Karpas-422 (cell line): ENCODE measurements around the gene INPP5F. TPM values are rescaled to one million over a fixed set of nuclear protein-coding genes. Genes with fewer than 3 reads are reported as not detected.

ENCODE experiments used
- DNase-seq: peaks from one replicate; pipeline ENCODE4 v3.0.0-alpha.2; 2015
- H2AFZ ChIP-seq: fragments of 200-600 bp; sonication (generic); 2 replicates; pipeline ENCODE4 v1.6.1; 2014; ENCODE audit warnings: antibody characterized with exemption, low read length, mixed read lengths
- H3K27ac ChIP-seq: fragments of 200-600 bp; sonication (generic); 2 replicates; pipeline ENCODE4 v1.5.1; 2014; ENCODE audit warnings: mild to moderate bottlenecking, low read length, moderate library complexity
- H3K27me3 ChIP-seq: fragments of 200-600 bp; sonication (generic); 2 replicates; pipeline ENCODE4 v1.6.1; 2014; ENCODE audit warnings: low read length, mixed read lengths
- H3K36me3 ChIP-seq: fragments of 200-600 bp; sonication (generic); 2 replicates; pipeline ENCODE4 v1.6.1; 2014; ENCODE audit warnings: low read length, mixed read lengths; ENCODE audit not compliant: insufficient read depth
- H3K4me1 ChIP-seq: fragments of 200-600 bp; sonication (generic); 2 replicates; pipeline ENCODE4 v1.6.1; 2014; ENCODE audit warnings: mild to moderate bottlenecking, low read length, mixed read lengths
- H3K4me2 ChIP-seq: fragments of 200-600 bp; sonication (generic); 2 replicates; pipeline ENCODE4 v1.6.1; 2014; ENCODE audit warnings: low read length, low read depth, mild to moderate bottlenecking; ENCODE audit not compliant: poor library complexity, severe bottlenecking
- H3K4me3 ChIP-seq: fragments of 200-600 bp; sonication (generic); 2 replicates; pipeline ENCODE4 v1.5.1; 2014; ENCODE audit warnings: mild to moderate bottlenecking, antibody characterized with exemption, low read length, mixed read lengths
- H3K79me2 ChIP-seq: fragments of 200-600 bp; sonication (generic); 2 replicates; pipeline ENCODE4 v1.6.1; 2014; ENCODE audit warnings: mild to moderate bottlenecking, low read length, mixed read lengths
- H3K9ac ChIP-seq: fragments of 200-600 bp; sonication (generic); 2 replicates; pipeline ENCODE4 v1.6.0; 2014; ENCODE audit warnings: low read length
- H3K9me2 ChIP-seq: fragments of 200-600 bp; sonication (generic), shearing (Covaris generic); replicated peaks from 2 replicates; pipeline ENCODE4 v1.6.0; 2014; ENCODE audit warnings: mild to moderate bottlenecking, low read length, moderate library complexity; ENCODE audit not compliant: insufficient read depth
- H3K9me3 ChIP-seq: fragments of 300-700, 200-600 bp; sonication (generic); 2 replicates; pipeline ENCODE4 v1.6.1; 2014; ENCODE audit warnings: low read length, mixed read lengths
- H4K20me1 ChIP-seq: fragments of 200-600 bp; sonication (generic); 2 replicates; pipeline ENCODE4 v1.6.1; 2014; ENCODE audit warnings: mild to moderate bottlenecking, antibody characterized with exemption, low read length, low read depth; ENCODE audit not compliant: insufficient read depth
- total RNA-seq: library from RNA; depleted of rRNA; stranded (reverse); fragments of >200 nt; shearing (Covaris generic); gene quantifications from 2 replicates; pipeline ENCODE4 v1.2.3, GENCODE V29; 2014; ENCODE audit warnings: low replicate concordance

The INPP5F gene
- total RNA-seq, 1 experiment from 2014 or later, result 5.6 TPM

GRCh38 chr10:119801176-119801575, 75.3 kb downstream of the INPP5F start:
- H3K4me2 ChIP-seq, result no peak overlapping the region
- H3K9ac ChIP-seq, result no peak overlapping the region
- H3K9me3 ChIP-seq, result no peaks in the 10 kb centered on the region
- H3K27ac ChIP-seq, result no peak overlapping the region
- H3K4me1 ChIP-seq, result peaks cover 16% of the 10 kb centered on the region
- no peaks in the 10 kb centered on the region for H3K27me3 ChIP-seq
- H4K20me1 ChIP-seq, result no peaks in the 10 kb centered on the region
- H3K9me2 ChIP-seq, result no peaks in the 10 kb centered on the region
- no peak overlapping the region for H2AFZ ChIP-seq
- H3K4me3 ChIP-seq, result no peak overlapping the region
- DNase-seq, result no peak
- no peaks in the 10 kb centered on the region for H3K79me2 ChIP-seq
- no peaks in the 10 kb centered on the region for H3K36me3 ChIP-seq

DNA sequence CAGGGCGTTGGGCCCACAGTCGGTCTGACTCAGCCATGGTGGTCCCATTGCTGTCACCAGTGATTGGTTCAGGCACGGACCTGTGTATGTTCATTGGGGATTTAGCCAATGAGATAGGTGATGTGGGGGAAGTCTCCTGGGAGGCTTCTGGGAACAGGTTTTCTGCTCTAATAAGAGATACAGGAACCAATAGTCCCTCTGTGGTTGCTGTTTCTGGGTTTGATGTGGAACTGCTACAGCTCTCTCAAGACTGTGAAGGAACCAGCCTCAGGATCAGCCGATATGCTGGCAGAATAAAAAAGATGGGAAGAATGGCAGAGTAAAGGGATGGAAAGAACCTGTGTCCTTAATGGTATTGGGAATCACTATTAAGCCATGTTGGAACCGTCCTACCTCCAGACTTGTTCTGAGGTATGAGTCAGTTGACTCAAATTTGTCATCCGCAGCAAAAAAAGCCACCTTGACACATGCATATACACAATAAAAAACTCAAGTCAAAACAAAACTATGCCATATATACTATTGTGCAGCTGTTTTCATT, 76.2 kb downstream of the INPP5F start:
- no peaks in the 10 kb centered on the region for H3K36me3 ChIP-seq
- no peaks in the 10 kb centered on the region for H3K79me2 ChIP-seq
- no peaks in the 10 kb centered on the region for H4K20me1 ChIP-seq
- no peak overlapping the region for H3K4me2 ChIP-seq
- no peak overlapping the region for H3K27ac ChIP-seq
- H3K9me2 ChIP-seq, result no peaks in the 10 kb centered on the region
- H3K4me3 ChIP-seq, result no peak overlapping the region
- H3K9ac ChIP-seq, result no peak overlapping the region
- no peaks in the 10 kb centered on the region for H3K27me3 ChIP-seq
- DNase-seq, result no peak
- no peak overlapping the region for H2AFZ ChIP-seq
- no peaks in the 10 kb centered on the region for H3K9me3 ChIP-seq
- peaks cover 16% of the 10 kb centered on the region for H3K4me1 ChIP-seq

DNA sequence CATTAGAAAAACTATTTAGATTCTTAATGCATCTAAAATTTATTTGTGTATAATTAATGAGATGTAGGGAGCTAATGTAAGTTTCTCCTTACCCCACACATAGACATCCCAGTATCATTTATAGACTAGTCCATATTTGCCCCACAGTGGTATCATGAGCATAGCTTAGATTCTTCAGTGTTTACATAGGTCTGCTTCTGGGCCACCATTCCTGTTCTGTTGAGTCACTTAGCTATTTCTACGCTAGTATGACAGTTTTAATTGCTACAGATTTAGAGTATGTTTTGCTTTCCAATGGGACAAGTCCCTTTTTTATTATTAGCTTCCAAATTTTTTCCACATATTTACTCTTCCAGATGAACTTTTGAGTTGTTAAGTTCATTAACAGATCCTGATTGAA, 77.4 kb downstream of the INPP5F start:
- Histone ChIP-seq H3K9me2 (no peaks in the 10 kb centered on the region), H4K20me1 (no peaks in the 10 kb centered on the region), H3K9ac (no peak overlapping the region), H3K4me3 (no peak overlapping the region), H3K9me3 (no peaks in the 10 kb centered on the region), H3K36me3 (no peaks in the 10 kb centered on the region), H3K79me2 (no peaks in the 10 kb centered on the region), H2AFZ (no peak overlapping the region), H3K4me2 (no peak overlapping the region), H3K4me1 (peaks cover 16% of the 10 kb centered on the region), H3K27me3 (no peaks in the 10 kb centered on the region), H3K27ac (no peak overlapping the region)
- no peak for DNase-seq

GRCh38 chr10:119805702-119806230, 79.9 kb downstream of the INPP5F start:
- Histone ChIP-seq H3K4me2 (no peak overlapping the region), H3K27ac (no peak overlapping the region), H2AFZ (no peak overlapping the region), H4K20me1 (no peaks in the 10 kb centered on the region), H3K36me3 (no peaks in the 10 kb centered on the region), H3K4me1 (peaks cover 17% of the 10 kb centered on the region), H3K9me3 (no peaks in the 10 kb centered on the region), H3K9ac (no peak overlapping the region), H3K4me3 (no peak overlapping the region), H3K9me2 (no peaks in the 10 kb centered on the region), H3K79me2 (no peaks in the 10 kb centered on the region), H3K27me3 (no peaks in the 10 kb centered on the region)
- no peak for DNase-seq

DNA sequence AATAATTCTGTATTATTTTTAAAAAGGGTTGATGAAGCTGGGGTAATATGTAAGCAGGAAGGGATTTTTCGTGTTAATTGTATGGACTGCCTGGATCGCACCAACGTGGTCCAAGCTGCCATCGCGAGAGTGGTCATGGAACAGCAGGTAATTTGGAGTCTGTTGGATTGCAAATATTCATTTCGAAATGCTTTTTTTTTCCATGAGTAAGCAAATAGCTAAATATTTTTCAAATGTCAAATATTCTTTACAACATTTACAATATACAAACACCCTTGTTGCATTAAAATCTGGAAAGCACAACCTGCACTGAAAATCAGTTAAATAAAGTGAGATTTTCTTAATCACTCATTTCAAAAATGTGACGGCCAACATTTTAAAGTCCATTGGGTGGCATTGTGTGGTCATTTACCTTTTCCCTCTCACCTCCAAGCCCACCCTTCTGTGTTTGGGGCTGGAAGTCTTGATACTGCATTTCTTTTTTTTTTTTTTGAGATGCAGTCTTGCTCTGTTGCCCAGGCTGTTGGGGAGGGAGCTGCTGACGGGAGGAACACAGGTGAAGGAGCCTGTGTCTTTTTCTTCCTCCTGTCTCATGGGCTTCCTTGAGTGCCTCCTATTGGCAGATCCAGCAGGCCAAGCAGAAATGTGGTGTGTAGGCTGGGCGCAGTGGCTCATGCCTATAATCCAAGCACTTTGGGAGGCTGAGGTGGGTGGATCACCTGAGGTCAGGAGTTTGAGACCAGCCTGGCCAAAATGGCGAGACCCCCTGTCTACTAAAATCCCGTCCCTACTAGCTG, 80.7 kb downstream of the INPP5F start:
- no peaks in the 10 kb centered on the region for H3K36me3 ChIP-seq
- H3K4me2 ChIP-seq, result no peak overlapping the region
- no peak overlapping the region for H3K27ac ChIP-seq
- peaks cover 20% of the 10 kb centered on the region for H3K4me1 ChIP-seq
- no peaks in the 10 kb centered on the region for H3K79me2 ChIP-seq
- no peaks in the 10 kb centered on the region for H3K27me3 ChIP-seq
- no peak overlapping the region for H2AFZ ChIP-seq
- H3K4me3 ChIP-seq, result no peak overlapping the region
- no peak for DNase-seq
- H3K9me3 ChIP-seq, result no peaks in the 10 kb centered on the region
- no peak overlapping the region for H3K9ac ChIP-seq
- no peaks in the 10 kb centered on the region for H4K20me1 ChIP-seq
- no peaks in the 10 kb centered on the region for H3K9me2 ChIP-seq

GRCh38 chr10:119807960-119808697, 82.3 kb downstream of the INPP5F start:
- no peak for DNase-seq
- Histone ChIP-seq H2AFZ (no peak overlapping the region), H3K27me3 (no peaks in the 10 kb centered on the region), H3K79me2 (no peaks in the 10 kb centered on the region), H3K9me2 (no peaks in the 10 kb centered on the region), H4K20me1 (no peaks in the 10 kb centered on the region), H3K9ac (no peak overlapping the region), H3K36me3 (no peaks in the 10 kb centered on the region), H3K9me3 (no peaks in the 10 kb centered on the region), H3K4me3 (no peak overlapping the region), H3K4me1 (peaks cover 32% of the 10 kb centered on the region), H3K4me2 (no peak overlapping the region), H3K27ac (no peak overlapping the region)

DNA sequence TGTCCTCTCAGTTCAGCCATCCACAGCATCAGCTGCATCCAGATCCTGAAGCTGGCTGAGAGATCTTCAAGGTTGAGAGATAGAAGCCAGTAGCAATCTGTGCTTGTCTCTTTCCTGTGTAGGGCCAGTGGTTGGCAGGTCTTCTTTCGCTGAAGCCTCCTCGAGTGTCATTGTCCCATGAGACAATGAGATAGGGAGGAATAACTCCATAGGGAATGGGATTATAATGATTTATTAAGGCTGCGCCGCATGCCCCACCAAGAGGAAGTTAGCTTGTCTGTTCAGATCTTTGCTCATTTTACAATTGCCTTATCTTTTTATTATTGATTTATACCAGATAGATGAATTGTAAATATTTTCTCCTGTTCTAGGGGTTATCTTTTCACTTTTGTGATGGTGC, 85.3 kb downstream of the INPP5F start:
- Histone ChIP-seq H3K9ac (no peak overlapping the region), H3K4me3 (no peak overlapping the region), H3K27me3 (no peaks in the 10 kb centered on the region), H3K9me2 (no peaks in the 10 kb centered on the region), H3K4me2 (peak overlapping the region; percentile 61), H2AFZ (no peak overlapping the region), H3K36me3 (no peaks in the 10 kb centered on the region), H3K4me1 (peaks cover 43% of the 10 kb centered on the region), H3K27ac (peak overlapping the region; percentile 83), H3K9me3 (no peaks in the 10 kb centered on the region), H3K79me2 (no peaks in the 10 kb centered on the region), H4K20me1 (no peaks in the 10 kb centered on the region)
- DNase-seq, result no peak

DNA sequence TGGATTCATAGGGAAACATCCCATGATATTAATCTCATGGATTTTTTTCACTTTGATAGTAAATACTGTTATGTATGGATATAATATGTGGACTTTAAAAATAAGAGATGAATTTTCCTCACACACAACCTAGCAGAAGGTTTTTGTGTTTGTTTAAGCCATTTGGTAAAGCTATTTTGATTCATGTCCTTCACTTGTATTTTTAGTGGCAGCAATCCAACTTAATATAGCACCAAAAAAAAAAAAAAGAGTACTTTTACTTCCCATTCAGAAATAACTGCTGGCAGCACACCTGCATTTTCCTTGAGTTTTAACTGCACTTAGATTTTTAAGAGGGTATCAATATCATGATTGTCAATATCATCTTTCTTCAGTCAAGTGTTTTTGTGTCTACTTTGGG, 86.8 kb downstream of the INPP5F start:
- no peaks in the 10 kb centered on the region for H4K20me1 ChIP-seq
- H3K9me3 ChIP-seq, result no peaks in the 10 kb centered on the region
- peaks cover 48% of the 10 kb centered on the region for H3K4me1 ChIP-seq
- no peak overlapping the region for H2AFZ ChIP-seq
- peak overlapping the region; percentile 61 for H3K4me2 ChIP-seq
- no peaks in the 10 kb centered on the region for H3K36me3 ChIP-seq
- peak overlapping the region; percentile 27 for H3K4me3 ChIP-seq
- H3K27me3 ChIP-seq, result no peaks in the 10 kb centered on the region
- H3K9ac ChIP-seq, result peak overlapping the region; percentile 15; the same call in 1 of the 2 replicates
- no peaks in the 10 kb centered on the region for H3K9me2 ChIP-seq
- H3K27ac ChIP-seq, result peak overlapping the region; percentile 83
- no peaks in the 10 kb centered on the region for H3K79me2 ChIP-seq
- no peak for DNase-seq
